NCI-H1436 treated with DMSO at 0.1 percent for 48 hours (cell line): ENCODE results near the gene FAM171A1.
"Not testable (repeated sequence)": the region's sequence is repeated elsewhere in the genome, so short reads cannot be mapped to it uniquely, and the experiment has no call there.

ENCODE experiments used
- DNase-seq: peaks from one replicate; lab custom pipeline; 2025; lab: John Stamatoyannopoulos, UW

FAM171A1 gene

DNA sequence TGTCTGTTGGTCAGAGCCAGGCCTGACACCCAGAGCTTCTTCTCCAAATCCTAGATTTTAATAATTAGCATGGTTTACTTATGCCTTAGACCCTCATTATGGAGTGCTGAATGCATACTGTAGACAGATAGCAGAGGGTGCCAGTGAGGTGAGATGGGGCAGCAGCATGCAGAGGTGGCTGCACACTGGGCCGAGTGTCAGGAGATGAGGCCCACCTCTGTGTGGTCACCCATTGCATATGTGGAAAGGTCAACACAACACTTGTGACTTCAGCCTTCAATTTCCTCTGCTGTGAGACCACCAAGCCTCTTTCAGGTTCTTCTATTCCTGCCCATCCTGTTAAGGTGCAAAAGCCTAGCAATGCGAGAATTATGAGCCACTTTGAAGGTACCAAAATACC is 162.9 kb downstream of the FAM171A1 start:
- DNase-seq = no peak

DNA sequence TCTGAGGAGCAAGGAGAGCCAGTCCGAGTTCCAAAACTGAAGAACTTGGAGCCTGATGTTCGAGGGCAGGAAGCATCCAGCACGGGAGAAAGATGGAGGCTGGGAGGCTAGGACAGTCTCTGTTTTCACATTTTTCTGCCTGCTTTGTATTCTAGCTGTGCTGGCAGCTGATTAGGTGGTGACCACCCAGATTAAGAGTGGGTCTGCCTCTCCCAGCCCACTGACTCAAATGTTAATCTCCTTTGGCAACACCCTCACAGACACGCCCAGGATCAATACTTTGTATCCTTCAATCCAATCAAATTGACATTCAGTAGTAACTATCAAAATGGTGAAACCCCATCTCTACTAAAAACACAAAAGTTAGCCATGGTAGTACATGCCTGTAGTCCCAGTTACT is 163.7 kb downstream of the FAM171A1 start:
- DNase-seq = not testable (repeated sequence)

DNA sequence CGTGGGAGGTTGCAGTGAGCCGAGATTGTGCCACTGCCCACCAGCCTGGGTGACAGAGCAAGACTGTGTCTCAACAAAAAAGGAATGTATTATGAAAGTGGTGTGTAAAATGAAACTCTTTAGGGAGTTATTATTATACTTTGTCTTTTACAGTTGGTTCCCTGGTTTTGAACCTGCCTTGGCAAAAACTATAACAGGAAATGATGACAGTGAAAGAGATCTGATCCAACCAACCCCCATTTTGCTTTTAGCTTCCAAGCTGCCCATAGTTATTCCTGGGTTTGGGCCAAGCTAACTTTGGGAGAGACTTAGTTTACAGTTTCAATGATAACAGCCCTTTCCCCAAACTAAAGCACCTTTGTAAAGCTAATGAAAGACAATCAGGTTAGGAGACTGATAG is 168.4 kb downstream of the FAM171A1 start:
- no peak for DNase-seq

DNA sequence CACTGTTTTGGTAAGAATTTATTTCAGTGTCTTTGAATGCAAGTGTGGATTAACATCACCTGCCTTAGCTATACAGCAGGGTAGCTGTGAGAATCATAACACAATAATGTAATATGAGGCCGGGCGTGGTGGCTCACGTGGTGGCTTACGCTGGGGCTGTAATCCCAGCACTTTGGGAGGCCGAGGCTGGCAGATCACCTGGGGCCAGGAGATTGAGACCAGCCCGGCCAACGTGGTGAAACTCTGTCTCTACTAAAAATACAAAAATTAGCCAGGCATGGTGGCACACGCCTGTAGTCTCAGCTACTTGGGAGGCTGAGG is 168.8 kb downstream of the FAM171A1 start:
- not testable (repeated sequence) for DNase-seq

DNA sequence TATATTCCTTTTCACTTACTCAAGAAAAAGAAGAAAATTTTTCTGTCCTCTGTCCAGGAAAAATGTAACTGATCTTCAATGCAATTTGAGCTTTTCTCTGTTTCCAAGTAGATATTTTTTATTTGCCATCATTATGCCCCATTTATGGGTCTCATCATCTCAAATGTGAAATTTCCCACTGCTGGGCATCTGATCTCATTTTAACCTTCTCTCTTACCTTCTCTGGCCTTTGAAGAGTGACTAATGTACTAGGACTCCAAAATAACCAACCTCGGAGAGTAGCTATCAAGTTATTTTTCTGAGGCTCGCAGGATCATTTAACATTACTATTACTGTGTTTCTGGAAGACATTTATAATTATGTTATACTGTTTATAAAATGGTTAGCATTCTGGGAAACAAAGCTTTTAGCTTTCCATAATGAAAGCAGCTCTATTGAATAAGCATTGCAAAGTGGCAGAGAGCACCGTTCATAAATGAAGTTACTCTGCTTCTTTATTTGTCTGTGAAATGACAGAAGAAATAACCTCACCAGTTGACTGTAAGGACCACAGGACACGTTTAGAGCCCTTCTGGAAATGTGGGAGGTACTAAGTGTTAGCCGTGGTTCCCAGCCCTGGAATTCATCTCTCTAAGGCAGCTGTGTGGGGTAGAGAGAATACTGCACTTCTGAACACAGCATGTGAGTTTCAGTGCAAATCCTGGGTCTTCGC is 169.3 kb downstream of the FAM171A1 start:
- no peak for DNase-seq

DNA sequence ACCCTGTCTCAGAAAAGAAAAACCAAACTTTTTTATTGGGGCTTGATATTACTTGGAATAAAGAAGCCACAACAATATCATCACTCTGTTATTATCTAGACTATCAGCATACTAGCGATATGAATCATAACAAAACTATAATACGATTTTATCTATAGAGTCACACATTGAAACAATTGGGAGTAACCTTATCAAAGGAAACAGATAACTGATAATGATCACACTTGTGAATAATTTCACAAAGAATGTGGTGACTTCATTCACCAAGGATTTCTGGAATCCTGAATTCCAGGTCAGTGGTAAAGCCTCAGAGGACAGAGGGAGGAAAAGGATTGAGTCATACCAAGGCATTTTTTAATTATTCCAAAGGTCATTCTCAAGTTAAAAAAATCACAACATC is 170.5 kb downstream of the FAM171A1 start:
- DNase-seq = no peak

DNA sequence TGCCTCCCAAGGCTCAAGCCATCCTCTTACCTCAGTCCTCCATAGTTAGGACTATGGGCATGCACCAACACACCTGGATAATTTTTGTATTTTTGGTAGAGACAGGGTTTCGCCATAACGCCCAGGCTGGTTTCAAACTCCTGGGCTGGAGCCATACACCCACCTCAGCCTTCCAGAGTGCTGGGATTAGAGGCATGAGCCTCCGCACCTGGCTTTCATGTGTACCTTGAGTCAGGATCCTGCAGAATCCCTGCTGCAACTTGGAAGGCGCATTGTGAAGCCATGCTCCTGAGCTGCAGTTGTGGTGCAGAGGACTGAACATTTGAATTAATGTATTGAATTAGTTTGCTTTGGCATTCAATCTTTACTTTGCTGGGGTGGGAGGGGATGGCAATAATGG is 173.2 kb downstream of the FAM171A1 start:
- DNase-seq = no peak

DNA sequence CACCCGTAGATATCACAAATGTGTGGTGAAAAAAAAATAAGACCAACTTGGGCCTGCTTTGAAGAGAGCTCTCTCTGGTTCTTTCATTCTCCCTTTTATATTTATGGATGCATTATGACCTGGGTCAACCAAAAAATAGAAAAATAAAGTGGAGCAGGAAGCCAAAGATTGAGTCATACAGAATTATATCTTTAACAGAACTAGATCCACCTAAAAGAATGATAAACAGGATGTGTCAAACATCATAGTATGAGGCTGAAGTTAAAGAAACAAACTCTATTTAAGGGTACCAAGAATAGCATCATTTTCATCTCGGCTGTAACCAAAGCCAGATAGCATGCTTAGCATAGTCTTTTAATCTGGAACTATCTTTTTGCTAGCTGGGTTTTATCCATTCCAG is 173.8 kb downstream of the FAM171A1 start:
- DNase-seq = no peak

DNA sequence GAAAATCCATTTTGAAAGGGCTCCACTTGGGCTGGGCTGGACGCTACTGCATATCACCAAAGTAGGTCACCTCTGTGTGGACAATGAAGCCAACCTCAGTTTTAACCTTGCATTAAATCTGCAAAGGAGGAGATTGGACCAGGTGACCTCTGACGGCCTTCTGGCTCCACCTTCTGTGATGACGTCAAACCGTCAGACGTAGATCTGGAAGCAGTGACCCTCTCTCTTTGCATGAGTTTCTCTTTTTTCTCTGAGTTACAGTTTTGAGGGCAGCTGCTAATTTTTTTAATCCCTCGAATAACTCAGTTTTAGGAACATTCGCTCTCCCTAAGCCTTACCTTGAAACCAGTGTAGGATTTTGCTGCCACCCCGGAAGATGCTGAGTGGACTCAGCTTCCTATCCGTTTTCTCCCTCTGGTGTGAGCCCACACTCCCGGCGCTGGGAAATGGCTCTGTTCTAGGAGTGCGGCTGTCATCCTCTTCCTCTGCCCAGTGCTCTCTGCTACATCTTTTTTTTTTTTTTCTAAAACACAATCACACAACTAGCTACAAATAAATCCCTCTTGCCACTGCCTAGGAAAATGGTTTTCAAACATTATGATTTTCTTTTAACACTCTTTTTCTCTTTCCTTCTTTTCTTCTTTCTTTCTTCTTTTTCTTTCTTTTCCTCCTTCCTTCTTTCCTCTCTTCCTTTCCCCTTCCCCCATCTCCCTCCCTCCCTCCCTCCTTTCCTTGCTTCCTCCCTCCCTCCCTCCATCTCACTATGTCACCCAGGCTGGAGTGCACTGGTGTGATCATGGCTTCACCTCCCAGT is 174.9 kb downstream of the FAM171A1 start:
- no peak for DNase-seq

DNA sequence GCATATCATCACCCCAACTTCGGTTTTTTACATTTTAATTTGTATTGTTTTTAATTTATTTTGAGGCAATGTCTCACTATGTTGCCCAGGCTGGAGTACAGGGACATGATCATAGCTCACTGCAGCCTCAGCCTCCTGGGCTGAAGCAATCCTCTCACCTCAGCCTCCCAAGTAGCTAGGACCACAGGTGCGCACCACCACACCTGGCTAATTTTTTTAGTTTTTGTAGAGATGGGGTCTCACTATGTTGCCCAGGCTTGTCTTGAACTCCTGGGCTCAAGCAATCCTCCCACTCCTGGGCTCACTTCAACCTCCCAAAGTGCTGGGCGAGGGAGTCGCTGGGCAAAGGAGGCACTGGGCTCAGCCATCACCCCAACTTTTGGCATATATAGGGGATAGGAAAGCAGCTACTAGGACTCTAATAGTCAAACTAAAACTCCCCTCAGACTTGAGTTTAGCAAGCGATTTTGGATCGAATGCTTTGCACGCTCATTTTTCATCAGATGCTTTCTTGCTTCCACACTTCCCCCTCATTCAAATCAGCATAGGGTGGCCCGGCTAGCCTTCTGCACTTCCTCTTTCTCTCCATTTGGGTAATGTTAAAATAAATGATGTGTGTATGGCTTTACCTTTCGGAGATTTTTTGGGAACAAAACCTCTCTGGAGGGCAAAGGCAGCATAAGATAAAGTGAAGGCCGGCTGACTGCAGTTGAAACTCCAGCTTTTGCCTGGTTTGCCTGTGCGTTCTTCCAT is 181.8 kb downstream of the FAM171A1 start:
- DNase-seq = no peak

DNA sequence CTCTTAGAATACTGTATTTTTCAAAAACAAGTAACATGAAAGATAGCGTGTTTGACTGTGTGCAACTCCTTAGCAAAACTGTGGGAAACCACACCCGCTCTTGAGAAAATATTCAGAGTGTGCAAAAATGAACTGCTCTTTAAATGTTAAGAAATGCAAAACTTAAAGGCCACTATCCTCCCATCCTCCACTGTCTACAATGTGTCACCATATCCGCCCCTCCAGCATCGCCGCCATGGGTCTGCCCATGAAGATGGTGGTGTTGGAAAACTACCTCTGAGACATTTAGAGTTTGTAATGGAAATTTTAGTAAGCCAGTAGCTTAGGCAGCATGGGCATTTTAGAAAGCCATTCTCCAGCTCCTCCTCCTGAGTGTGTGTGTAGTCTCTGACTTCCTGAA is 182.5 kb downstream of the FAM171A1 start:
- DNase-seq = no peak

DNA sequence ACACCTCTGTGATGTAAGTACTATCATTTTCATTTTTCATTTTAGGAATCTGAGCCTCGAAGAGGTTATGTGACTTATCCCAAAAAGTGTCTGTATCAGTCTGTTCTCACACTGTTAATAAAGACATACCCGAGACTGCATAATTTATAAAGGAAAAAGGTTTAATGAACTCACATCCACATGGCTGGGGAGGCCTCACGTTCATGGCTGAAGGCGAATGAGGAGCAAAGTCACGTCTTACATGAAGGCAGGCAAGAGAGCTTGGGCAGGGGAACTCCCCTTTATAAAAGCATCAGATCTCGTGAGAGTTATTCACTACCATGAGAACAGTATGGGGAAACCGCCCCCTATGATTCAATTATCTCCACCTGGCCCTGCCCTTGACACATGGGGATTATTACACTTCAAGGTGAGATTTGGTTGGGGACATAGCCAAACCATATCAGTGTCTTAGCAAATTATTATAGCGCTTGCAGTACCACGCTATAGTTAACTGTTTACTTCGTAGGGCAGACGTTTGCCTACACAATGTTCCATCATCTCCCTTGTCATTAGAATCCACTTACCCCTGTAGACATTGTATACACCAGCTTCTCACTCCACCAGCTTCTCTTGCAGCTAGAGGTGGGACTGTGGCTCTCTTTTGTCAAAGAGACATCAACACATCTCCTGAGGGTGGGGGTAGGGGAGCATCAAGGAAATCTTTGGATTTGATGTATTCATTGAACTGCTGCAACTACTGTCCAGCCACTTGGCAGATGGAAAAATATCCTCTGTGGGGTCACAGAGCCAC is 187.2 kb downstream of the FAM171A1 start:
- no peak for DNase-seq

DNA sequence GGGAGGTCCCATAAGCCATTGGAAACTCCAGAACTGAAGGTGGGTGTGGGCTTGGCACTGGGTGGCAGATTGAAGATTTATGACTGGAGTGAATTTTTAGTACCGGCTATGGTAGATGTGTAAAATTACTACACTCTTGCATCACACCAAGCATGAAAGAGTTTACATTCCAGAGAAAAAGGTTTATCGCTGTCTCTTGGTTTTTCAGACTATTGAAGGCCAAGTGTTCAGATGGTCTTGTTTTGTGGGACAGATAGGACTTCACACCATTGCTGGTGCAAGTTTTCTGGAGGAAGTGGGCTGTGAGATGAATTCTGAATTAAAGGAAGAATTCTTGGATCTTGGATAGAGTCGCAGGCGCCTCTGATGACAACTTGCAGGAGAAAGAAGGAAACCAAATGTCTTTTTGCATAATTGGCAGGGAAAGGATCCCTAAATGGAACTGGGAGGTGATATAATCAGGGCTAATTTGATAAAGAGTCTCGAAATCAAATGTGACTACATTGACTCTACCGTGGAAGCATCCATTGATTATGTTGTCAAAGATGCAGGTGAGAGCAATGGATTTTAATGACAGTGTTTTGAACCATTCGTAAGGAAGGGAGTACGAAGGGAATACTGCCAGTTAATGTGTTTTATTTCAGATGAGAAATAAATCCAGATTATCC is 188.4 kb downstream of the FAM171A1 start:
- DNase-seq = no peak

DNA sequence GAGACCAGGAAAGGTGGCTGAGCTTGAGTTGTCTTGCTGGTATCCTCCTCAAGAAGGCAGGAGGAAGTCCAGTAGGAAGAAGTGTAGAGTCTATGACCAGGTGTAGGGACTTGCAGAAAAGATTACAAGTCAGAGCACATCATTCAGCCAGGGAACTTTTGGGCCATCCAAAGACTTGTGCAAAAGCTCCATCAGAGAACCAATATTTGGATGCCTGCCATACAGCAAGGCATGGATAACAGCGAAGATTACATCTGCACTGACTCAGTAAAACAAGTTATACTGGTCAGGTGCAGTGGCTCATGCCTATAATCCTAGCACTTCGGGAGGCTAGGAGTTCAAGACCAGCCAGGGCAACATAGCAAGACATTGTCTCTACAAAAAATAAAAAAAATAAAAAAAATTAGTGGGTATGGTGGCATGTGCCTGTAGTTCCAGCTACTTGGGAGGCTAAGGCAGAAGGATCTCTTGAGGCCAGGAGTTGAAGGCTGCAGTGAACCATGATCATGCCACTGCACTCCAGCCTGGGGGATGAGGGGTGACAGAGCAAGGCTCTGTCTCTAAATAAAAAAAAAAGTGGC is 189.4 kb downstream of the FAM171A1 start:
- DNase-seq = no peak

DNA sequence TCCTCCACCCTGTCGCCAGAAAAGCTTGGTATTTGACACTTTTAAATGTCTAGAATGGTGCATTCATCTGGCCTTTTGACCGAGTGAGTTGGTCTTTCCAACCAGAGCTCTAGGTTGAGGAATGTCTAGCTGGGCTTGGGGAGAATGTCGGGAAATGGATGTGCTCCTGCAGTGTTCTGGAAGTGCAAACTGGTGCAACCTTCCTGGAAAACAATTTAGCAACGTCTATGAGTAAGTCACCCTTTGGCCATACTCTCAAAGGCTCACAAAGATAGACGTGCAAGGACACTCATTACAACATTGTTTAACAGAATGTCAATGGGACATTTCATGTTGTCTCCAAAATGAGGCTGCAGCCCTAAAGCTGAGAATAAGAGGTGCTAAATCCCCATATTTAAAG is 190.4 kb downstream of the FAM171A1 start:
- no peak for DNase-seq

DNA sequence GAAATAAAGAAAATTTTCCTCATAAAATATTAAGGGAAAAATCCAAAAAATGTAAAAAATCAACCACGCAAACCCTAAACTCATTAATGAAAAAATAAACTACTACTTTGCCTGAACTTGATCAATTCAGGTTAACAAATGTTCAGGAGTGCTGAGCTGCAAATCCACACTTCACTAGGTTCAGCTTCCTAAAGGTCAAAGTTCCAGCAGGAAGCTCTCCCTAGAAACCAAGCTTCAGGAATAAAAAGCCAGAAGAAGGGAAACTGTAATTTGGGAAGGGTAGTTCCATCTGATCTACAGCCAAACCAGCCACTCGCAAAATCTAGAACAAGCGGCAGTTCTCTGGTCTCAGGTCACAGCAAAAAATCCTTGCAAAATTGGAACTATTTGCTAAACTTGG is 194.8 kb downstream of the FAM171A1 start:
- no peak for DNase-seq

DNA sequence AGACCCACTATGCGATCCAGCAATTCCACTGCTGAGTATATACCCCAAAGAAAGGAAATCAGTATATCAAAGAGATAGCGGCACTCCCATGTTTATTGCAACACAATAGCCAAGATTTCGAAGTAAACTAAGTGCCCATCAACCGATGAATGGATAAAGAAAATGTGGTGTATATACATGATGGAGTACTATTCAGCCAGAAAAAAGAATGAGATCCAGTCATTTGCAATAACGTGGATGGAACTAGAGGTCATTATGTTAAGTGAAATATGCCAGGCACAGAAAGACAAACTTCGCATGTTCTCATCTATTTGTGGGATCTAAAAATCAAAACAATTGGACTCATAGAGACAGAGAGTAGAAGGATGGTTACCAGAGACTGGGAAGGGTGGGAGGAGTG is 195.5 kb downstream of the FAM171A1 start:
- DNase-seq = no peak

DNA sequence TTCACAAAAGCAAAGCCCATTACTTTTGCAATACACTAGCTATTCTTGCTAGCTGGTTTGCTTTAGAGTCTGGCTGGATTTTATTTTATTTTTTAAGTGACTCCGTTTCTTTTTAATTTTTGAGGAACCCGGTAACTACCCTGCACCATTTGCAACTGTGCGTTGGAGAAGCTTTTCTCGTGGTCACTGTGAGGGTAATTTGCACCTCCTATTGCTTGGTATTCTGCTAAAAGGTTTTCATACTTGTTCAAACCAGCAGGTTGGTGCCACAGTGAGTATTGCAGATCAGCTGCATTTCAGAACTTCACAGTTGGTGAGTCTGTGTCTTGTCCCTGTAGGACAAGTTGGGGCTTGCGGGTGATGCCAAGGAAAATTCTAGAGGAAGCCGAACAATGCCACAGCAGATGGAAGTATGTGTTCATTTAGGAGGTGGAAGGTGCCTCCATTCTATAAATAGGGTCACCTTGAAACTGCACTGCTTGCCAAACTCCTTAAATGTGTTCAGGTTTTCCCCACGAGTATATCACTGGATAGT is 198.7 kb downstream of the FAM171A1 start:
- DNase-seq = no peak

DNA sequence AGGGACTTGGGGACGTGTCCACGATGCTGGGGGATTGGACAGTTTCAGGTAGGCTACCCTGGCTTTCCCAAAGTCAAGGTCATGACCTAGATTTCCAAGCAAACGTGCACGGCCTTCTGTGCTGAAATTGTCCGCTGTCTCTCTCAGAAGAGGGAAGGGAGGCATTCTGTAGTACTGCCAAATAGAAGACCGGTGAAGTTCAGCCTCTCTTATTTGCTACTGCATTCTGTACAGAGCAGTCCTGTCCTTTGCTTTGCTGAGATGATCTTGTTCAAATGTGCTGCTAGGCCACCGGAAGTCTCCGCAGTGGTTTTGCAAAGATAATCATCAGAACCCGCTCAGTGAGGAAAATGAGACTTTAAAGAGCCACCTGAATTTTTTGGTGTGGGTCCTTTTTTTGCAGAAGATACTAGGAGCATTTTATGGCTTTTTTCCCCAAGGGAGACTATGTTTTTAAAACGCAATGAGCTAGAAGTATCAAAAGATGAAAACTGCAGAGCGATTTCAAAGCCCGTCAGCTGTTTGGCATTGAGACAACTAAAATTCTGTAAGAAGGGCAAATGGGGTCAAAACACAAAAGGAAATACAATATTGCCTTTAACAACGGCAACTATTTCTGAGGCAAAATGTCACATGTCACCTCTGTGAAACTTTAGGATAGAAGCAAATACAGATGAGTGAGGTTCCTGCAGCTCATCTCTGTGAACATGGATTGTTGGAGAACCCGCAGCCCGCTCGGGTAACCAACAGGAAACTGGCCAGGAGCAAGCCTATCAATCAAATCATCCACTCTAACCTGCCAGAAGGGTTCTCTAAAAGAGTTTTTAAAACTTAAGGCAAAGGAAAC is 201.3 kb downstream of the FAM171A1 start:
- DNase-seq = no peak
